Left lobe of liver (tissue), 2 donors: ENCODE data around the gene WIPF2. TPM values are rescaled to one million over a fixed set of nuclear protein-coding genes. Genes with fewer than 3 reads are reported as not detected.

ENCODE experiments used
- ATAC-seq: fragments of 200-7000 bp; cut with Tn5 transposase; one replicate; pipeline ENCODE4 v1.9.1; 2020; ENCODE audit warnings: mild to moderate bottlenecking, moderate library complexity
- DNase-seq: peaks from one replicate; pipeline ENCODE4 v3.0.0-alpha.2; 2020; ENCODE audit warnings: low spot score
- total RNA-seq: library from RNA; stranded (reverse); gene quantifications from one replicate; pipeline ENCODE4 v1.2.1, GENCODE V29; 2021
- donor health status: DM: no; HTN: no; CAD: no; lungs with moderate emphysema.
- donor health status: DM: no; HTN: yes; CAD: no.

Gene WIPF2
- total RNA-seq, 1 donor from 2014 or later: 10.3 TPM

DNA sequence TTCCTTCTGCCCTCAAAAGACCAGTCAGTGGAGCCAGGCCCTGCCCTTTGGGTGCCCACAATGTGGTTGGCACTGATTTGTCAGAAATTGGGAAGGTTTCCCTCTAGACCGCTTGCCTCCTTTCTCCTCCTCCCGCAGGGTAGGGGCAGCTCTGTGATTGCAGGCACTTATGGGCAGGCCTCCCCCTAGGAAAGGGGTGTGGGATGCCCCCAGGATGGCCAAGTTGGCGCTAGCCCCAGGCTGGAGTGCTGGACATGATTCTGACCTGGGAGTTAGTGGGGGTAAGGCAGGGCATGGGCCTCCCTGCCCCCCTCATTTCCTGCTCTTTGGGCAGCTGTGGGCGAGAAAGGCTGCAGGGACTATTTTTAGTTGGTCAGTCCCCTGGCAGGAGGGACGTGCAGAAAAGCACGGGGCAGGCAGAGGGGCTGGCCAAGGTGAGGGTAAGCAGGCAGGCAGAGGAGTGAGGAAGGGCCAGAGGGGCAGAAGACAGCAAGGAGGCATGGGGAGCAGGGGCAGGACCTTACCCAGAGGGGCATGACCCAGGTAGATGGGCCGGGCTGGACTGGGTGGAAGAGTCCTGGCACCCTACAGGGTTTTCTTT is 93.1 kb downstream of the WIPF2 start:
- no peak for ATAC-seq
- DNase-seq: no peak

DNA sequence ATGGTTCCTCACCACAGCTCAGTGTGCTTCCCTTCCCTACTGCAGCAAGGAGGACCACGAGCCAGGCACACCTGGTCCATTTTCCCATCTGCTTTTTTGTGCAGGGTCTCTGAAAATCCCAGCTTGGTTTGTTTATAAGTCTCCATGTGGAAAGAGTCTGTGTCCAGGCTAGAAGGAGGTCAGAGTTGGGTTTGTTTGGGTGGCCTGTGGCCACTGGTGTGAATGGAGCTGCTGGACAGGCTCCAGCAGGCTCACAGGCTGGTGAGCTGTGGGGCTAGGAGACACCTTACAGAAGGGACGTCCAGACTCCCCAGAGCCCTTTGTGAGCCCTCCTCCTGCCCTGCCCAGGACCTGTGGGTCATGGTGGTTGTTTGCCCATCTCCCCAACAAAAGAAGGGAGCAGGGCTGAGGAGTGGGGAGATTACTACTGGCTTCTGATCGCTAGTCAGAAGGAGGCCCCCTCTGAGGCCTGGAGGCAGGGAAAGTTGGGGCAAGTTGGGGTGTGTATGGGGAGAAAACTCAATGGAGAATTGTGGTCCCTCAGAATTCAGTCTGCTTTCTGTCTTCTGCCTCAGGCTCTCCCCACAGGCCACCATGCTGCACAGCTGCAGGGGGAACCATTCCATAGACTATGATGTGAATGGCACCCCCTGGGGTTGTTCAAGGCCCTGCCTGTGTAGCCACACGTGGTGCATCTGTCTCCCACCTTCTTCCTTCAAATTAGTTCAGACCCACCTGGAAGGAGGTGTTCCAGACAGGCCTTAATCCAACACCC is 94.0 kb downstream of the WIPF2 start:
- DNase-seq: no peak
- ATAC-seq: peak; percentile 51

DNA sequence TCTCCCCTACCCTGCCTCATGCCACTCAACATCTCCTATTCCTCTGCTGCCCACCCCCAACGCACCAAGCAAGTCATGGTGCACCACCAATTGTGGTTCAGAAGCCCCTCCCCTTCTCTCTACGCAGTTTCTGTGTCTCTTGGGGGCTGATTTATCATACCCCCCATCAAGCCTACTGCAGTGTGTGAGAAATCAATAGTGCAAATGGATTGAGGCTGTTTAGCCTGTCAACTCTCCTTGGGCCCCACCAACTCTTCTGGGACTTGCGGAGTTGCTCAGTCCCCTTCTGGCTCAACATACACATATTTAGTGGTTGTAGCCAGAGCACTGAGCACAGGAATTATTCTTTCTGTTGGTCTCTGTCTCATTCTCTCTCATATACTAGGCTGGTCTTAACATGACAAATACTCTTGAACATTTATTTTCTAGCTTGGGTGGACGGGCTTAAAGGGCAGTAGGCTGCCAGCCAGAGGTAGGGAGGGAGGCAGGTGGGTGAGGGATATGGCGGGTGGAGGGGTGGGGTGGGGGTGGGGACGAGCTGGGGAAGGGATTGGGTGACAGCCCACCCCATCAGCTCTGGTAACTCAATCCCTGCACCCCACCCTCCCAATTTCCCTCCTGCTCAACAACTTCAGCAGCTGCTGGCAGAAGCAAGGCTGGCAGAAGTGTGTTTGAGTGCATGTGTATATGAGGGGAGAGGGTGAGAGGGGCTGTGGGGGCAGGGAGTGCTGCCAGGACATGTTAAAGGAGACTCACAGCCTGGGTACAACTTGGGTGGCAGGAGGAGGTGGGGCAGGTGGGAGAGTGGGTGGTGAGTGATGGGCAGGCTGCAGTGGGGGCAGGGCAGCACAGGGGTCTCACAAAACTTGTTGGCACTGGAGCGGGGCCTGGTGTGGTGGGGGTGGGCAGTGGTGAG is 94.8 kb downstream of the WIPF2 start:
- DNase-seq (no peak), ATAC-seq (no peak)

DNA sequence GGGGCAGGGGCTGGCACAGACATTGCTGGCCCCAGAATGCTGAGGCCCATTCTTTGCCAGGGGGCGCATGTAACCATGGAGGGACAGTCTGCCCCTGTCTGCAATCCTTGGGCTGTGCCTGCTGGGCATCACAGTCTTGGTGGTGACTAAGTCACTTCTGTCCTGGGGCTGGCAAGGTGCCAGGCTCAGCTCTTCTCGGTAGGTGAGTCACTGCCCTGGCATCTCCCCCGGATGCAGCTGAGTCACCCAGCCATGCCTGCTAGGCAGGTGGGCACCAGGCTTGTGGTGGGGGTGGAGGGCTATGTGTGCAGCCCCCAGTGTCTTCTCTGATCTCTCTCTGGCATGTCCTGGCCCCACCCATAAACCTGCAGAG is 95.5 kb downstream of the WIPF2 start:
- ATAC-seq (no peak), DNase-seq (no peak)

DNA sequence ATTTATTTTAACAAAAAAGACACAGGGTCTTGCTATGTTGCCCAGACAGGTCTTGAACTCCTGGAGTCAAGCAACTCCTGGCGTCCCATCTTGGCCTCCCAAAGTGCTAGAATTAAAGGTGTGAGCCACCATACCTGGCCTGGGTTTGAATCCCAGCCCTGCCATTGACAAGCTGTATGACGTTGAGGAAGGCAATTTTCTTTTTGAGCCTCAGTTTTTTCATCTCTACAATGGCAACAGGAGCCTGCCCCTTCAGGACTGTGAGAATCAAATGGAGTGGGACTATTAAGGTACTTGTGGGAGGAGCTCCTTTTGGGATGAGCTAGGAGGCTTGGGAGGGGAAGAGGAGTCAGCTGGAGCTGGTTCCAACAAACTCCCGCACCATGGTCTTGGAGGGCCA is 96.1 kb downstream of the WIPF2 start:
- no peak for DNase-seq
- no peak for ATAC-seq

DNA sequence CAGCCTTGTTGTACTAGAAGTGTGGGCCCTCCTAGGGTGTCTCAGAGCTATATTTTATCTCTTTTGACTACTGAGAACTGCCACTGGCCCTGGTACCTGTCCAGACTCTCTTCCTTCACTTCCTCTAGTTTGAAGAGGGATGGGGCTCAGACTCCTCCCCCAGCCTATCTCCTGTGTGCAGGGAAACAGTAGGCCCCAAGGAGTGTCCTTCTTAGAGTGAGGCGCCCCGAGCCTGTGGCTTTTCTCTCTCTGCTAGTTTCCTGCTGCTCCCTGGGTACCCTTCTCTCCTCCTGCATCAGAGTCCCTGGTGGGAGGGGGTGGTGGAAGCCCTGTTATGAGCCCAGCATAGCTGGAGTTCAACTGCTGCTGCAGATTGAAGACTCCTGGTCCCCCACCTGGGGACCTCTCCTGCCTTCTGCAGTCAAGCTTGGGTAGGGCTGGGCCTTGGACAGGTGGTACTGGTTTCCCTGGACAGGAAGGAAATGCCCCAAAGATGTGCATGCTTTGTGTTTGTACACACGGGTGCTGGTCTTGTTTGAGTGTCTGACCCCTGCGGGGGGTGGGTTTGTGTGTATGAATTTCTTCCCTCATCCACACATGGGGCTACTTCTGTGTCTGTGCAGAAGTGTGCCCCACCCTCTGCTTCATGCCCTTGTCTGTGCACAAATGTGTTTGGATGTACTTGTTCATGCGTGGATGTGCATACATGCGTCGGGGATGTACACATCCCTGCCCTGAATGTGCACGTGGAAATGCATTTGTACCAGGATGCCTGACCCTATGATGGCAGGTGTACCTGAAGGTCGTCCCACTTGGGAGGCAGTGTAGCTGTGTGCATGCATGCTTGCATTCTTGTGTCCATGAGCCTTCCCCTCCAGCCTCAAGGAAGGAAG is 96.8 kb downstream of the WIPF2 start:
- DNase-seq: no peak

DNA sequence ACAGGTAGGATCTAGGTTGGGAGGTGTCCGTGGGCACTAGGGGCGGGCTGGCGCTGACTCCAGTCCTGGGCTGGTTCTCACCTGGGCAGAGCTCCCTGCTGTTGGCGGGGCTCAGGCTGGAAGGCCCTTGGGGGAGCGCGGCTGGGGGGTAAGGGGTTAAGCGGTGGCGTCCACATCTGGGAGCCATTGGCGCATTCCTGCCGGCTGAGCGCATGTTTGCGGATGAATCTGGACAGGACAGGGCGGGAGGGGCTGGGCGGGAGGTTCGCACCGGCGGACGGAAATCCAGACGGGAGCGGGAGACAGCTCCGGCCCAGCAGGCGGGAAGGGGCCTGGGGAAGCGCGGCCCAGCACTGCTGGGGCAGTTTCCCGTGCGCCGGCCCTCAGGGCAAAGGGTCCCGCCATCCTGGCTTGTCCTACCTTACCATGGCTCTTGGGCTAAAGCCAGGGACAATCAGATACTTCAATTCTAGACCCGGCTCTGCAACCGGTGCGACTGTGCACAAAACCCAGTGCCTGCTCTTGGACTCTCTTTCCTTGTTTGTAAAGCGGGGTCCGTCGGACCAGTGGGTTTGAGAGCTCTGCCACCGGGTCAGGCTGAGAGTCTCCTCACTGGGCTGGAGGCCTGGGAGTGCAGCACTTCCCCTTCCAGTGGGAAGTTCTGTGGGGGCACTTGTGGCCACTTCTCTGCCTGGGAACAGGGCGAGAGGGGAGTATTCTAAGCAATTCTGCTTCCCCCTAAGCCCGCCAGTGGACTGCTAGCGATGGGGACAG is 97.7 kb downstream of the WIPF2 start:
- ATAC-seq (peak; percentile 52), DNase-seq (peak; percentile 74)

More for the DNA sequence above, 96.8 kb downstream of the WIPF2 start:
- no peak for ATAC-seq

DNA sequence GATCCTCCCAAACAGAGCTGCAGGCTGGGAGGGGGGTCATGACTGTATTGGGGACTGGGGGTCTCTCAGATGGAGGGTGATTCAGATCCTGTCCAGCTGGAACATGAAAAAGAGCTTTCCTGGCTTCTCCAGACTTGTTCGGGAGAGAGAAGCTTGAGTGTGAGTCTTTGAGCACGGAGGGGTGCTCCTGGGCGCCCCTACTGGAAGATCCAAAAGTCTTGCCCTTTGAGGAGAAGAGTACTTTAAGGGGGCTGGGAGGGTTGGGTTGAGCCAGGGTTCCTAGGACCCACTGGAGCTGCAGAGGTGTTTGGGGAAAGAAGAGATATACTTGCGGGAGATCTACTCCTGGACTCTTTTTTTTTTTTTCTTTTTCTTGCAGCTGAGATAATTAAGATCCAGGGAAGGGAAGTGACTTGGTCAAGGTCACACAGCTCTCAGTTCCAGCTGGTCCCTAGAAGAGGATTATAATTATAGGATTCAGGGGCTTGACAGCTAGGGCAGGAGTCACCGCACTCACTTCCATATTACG is 98.3 kb downstream of the WIPF2 start:
- DNase-seq (peak; percentile 50), ATAC-seq (peak; percentile 20)

DNA sequence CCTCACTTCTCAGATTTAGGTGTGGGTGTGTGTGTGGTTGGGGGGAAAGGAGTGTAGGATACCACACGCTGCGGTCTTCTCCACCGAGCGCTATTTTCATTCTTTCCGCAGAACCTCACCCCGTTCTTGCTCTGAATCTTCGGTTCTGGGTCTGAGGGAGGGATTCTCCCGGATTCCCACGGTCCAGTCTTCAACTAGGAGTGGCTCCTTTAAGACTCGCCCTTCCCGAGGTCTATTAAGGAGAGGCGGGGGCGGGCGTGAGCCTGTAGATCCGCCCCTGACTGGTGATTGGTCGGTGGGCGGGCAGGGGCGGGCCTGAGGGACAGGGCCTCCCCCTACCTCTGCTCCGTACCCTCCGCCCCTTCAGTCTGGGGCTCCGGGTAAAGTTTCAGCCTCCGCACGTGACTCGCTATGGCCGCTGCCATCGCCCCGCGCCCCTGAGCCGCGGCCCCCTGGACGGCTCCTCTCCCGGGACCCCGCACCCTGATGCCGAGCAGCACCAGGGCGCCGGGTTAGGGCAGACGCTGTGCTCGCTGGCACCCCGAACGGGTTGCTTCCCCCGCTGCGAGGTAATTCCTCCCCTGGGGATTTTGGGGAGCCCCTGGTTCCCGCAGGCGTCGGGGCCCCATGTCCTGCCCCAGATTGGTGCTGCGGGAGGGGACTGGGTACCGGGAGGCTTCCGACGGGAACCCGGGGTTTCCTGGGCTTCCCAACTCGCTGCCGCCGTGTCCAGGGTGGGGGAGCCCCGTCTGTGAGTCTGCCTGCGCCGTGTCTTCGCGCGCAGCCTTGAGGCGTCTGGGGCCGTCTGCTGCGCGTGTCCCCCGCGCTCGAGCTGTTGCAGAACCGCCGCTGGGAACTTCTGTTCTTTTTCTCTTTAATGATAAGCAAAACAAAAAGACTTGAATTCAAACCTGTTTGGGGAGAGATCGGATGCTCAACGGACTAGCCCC is 99.1 kb downstream of the WIPF2 start:
- DNase-seq (peak; percentile 96), ATAC-seq (peak; percentile 91)

DNA sequence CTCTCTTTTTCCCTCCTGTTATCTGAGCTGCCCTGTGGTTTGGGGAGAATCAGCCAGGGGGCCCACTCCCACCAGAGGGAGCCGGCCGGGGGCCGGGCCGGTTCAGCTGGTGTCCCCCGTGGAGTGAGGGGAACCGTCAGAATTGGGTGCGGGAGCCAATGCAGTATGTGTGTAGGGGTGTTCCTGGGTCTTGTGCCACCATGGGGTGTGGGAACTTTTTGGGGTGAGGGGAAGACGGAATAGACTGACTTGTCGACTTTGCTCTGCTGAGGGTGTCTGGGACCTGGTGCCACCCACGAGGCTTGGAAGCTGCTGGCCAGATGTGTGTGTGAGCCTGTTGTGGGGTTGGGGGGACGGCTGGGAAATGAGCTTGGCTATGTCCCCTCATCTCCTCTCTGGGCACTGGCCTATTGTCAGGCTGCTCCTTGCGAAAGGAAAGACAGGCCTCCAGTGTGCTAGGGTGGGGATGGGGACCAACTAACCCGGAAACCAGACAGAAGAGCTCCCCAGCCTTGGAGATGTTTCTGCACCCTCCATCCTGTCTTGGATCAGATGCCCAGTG is 99.8 kb downstream of the WIPF2 start:
- ATAC-seq: no peak
- no peak for DNase-seq

DNA sequence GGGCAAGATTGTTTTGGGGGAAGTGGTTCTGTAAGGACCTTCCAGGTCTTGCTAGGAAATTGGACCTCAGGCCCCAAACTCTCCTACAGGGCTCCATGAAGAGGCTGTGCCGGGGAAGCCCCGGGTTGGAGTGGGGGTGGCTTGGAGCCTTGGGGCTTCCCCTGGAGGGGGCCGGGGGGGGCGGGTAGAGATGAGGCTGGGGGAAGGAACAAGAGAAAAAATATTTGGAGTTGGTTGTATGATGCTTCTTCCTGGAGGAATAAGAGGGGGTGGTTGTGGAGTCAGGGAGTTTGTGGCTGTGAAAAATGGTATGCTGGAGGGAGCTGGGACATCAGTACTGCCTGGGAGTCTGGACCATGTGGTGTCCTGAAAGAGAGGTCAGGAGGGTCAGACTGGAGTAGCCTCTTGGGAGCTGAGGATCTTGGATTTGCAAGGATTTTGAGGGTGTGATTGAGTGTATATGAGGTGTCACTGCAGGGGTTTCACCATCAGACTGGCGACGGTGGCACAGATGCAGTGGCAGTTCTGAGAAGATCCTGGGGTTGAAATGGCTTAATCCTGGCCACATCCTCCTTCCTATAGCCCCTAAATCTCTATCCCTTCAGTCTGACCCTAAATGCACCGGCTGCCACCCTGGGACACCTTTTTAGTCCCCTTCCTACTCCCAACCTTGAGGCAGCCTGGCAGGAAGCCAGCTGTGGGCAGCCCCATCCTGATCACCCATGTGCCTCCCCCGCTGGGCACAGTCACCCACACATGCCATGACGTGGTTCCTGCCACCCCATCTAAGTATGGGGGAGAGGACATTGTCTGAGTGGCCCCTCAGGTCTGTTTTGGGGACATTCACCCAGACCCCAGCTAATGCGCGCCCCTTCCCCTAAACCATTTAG is 100.8 kb downstream of the WIPF2 start:
- ATAC-seq: no peak
- no peak for DNase-seq

DNA sequence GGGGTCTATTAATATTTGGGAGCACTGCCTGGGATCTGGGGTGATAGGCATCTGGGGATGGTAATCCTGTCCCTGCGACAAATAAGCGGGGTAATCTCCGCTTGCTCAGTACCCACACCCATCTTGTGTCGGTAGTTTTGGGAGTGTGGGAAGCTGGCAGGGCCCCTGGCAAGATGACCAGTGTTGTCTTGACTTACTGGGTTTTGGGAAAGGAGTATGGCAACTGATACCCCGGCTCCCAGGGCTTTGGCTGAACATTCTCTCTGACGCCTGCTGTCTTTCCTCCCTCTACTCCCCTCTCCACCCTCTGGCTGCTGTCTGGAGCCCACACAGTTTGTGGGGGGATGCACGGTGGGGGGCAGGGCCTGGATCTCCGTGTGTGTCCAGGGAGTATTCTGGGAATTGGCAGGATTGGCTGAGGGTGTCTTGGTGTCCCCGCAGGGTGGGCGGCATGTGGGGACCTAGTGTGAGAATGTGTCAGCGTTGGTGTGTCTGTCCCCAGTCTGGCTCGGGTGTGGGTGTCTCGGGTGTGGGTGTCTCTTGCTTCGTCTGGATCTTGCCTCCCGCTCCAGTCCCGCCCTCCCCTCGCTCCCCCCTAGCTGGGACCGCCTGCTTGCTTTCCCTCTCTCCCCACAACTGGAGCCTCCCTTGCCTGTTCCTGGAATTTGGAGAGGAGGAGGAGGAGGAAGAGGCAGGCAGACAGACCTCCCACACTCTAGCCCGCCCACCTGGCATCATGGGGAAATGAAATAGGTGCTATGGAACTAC is 101.8 kb downstream of the WIPF2 start:
- ATAC-seq: no peak
- DNase-seq: no peak

DNA sequence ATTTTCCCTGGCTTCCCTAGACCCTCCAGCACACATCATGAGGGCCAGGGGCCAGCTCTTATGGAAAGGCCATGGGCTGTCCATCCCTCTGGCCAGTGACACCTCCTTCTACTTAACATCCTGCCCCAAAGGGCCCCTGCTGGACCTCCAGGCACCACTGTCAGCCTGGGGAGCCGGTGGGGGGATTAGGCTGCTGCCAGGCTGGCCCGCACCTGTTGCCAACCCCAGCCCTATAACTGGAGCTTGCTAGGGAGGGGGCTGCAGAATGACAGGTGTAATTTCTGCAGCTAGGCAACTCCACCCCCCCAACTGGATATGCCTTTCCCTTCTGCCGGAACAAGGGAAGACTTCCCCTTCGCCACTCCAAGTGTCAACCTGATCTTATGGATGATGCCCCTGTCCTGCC is 102.4 kb downstream of the WIPF2 start:
- DNase-seq (no peak), ATAC-seq (no peak)

DNA sequence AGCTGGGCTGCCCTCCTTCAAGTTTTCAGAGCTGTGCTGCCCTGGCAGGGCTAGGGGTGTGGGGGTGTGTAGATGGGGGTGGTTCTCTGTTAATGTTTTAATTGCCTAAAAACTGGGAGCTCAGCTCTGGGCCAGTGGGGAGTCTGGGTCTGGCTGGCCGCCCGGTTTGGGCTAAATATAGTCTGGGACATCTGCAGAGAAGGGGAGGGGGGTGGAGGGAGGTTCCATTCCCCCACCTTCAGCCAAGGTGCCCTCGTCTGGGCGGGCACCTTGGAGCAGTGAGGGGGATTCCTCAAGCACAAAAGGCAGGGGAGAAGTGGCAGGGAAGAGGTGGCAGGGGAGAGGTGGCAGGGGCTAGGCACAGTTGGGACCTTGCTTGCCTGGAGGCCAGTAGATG is 102.9 kb downstream of the WIPF2 start:
- DNase-seq: no peak
- no peak for ATAC-seq

DNA sequence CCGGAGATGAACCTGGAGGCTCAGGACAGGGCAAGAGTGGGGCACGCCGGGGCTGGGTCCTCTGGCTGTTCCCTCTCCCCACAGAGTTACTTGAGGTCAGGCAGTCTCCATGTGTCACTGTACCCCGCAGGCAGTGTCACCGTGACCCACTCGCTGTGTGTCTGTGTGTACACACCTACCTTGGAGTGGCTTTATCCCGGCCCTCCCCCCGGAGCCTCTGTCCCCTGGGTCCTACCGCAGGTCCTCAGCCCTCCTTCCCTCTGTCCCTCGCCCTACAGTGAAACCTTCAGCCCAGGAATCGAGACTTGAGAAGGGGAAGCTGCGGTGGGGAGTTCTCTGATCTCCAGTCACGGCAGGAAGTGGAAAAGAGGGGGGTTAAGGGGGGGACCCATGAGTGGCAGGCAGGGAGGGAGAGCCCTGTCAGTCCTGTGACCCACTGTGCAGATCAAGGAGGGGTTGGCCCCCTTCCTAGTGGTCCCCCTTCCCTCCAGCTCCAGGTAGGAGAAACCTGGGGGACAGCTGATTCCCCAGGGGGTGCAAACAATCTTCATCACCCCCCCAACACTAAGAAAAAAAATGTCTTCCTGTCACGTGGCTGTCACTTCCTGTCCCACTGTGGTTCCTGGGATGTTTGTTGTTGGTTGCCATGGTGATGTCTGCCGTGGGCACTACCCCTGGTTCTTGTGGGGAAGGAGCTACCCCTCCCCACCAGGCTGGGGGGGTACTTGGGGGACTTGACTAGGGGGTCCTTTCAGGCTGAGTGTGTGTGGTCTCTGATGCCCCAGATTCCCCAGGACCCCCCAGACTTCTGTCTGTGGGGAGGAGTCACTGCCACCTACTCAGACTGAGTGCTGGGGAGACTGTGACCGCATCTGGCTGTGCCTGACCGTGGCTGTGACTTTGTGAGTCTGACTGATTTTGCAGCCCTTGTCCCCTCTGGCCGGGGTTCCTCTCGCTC is 103.5 kb downstream of the WIPF2 start:
- ATAC-seq (no peak), DNase-seq (peak; percentile 64)
